GM21526 (cell line): ENCODE data around the gene NRXN2.

Experiments used
- ATAC-seq: cut with Tn5 transposase; IDR thresholded peaks from one replicate; pipeline ENCODE4 v1.9.1; 2021; ENCODE audit warnings: moderate library complexity; ENCODE audit not compliant: unreplicated experiment, low FRiP score

NRXN2 gene

GRCh38 chr11:64745521-64746328 lies 22.7 kb upstream of the NRXN2 start:
- ATAC-seq: no peak

GRCh38 chr11:64745189-64745520 lies 22.2 kb upstream of the NRXN2 start:
- no peak for ATAC-seq

GRCh38 chr11:64744544-64745188 lies 21.7 kb upstream of the NRXN2 start:
- ATAC-seq: no peak

GRCh38 chr11:64743591-64744543 lies 20.9 kb upstream of the NRXN2 start, which contains the start of gene RASGRP2:
Gene RASGRP2, minus strand, starts transcription at chr11:64744142. Its CDS starts 1,276 bp downstream, at chr11:64742866.
- no peak for ATAC-seq

GRCh38 chr11:64742889-64743590 lies 20.0 kb upstream of the NRXN2 start:
- no peak for ATAC-seq

- ATAC-seq: no peak
Observed at GRCh38 chr11:64742087-64742888, 19.3 kb upstream of the NRXN2 start.

DNA sequence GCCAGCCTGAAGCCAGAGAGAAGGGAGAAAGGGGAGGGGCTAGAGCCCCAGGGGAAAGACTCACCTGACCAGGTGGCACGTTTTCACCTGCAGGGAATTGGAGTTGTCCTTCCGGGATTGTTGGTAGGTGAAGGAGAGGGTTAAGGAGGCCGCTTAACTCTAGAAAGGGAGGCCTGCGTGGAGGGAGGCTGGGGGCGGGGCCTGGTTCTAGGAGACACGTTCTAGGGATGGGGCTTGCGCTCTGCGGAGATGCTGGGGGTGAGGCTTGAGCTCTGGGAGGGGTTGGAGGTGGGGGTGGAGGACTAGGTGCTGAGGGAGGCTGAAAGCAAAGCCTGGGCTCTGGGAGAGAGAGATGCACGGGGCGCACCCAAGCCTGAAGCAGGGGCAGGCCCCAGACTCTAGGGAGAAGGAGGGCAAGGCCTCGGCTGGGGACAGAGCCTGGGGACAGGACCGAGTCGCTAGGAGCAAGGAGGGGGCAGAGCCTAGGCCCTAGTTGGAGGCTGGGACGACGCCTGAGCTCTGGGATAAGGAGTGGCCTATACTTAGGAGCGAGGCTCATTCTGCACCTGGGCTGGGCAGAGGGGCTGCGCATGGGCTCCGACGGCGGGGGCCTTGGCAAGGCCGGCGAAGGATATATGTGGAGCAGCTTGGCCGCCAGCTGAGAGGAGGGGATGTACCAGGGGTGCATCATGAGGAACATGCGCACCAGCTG lies 18.5 kb upstream of the NRXN2 start:
- ATAC-seq: no peak

- no peak for ATAC-seq
Observed at GRCh38 chr11:64739871-64740270, 16.9 kb upstream of the NRXN2 start.

DNA sequence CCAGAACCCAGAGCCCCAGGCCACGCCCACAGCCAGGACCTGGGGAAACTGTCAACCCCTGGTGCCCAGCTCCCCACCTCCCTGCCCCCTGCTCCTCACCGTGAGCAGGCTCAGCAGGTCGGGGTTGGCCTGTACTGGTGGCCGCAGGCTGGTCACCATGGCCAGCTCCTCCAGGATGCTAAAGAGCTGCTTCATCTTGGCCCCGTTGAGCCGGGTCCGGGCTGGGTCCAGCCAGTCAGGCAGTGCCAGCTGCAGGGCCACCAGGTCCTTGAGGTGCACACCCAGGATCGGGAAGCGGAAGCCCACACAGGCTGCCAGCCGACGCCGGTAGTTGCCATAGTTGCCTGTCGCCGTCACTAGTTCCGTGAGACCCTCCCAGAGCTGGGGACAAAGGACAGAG lies 13.7 kb upstream of the NRXN2 start:
- ATAC-seq: no peak

GRCh38 chr11:64735725-64736259 lies 12.8 kb upstream of the NRXN2 start:
- no peak for ATAC-seq

DNA sequence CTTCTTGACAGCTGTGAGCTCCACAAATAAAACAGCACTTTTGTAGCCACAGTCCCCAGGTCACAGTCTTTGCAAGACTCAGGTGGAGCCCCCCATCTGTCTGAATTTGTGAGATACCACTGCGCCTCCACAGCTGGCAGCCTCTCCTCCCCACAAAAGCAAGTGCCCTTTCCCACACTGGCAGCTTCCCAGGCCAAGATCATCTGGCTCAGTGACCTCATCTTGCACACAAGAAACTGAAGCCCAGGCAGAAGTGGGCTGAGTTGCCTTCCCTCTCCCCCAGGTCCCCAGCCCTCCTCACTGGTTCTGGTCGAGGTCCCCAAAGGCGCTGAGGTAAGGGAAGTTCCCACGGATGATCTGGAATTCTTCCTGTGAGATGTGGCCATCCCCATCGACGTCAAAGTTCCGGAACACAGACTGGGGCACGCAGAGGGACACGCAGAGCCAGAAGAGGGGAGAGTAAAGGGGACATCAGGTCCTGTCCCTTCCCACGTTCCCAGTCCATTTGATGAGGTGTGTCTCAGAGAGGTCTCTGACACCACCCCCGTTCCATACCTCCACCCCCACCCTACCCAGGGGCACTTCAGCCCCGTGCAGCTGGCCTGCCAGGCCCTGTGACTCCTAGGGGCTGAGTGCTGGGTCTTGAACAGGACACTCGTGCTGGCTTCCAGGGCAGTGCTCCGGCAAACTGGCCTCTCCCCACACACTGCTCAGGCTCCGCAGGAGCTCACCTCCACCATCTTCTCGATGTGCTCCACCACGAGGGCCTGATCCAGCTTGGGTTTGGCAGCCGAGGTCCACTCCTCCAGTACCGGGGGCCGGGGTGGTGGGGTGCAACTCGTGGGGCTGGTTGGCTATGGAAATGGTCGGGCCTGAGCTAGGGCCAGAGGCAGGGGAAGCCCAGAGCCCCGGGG lies 12.1 kb upstream of the NRXN2 start:
- no peak for ATAC-seq

- no peak for ATAC-seq
Observed at GRCh38 chr11:64731601-64732000, 8.6 kb upstream of the NRXN2 start.

- no peak for ATAC-seq
Observed at GRCh38 chr11:64729851-64730382, 6.9 kb upstream of the NRXN2 start.

DNA sequence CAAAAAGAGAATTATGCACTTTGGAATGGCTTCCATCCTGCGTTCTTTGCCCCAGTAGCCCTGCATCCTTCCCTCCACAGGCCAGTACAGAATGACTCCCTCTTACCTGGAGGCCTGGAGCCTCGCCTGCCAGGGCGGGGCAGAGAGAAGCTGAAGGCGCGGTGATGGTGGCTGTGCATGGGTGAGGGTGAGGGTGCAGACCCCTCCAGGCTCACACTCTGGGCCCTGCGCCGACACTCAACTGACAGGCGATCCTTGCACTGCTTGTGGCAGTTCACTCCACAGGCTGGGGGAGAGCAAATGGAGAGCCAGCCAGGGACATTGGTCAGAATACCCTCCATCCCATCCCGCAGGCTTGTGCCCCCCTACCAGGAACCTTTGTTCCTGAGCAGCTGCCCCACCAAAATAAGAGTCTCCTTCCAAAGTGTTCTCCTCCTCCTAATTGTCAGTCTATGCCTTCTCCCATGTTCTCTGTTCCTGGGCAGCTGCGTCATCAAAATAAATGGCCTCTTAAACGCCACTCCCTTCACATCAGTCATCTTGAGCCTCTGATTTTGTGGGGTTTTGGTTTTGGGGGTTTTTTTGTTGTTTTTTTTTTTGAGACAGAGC lies 5.9 kb upstream of the NRXN2 start:
- no peak for ATAC-seq

DNA sequence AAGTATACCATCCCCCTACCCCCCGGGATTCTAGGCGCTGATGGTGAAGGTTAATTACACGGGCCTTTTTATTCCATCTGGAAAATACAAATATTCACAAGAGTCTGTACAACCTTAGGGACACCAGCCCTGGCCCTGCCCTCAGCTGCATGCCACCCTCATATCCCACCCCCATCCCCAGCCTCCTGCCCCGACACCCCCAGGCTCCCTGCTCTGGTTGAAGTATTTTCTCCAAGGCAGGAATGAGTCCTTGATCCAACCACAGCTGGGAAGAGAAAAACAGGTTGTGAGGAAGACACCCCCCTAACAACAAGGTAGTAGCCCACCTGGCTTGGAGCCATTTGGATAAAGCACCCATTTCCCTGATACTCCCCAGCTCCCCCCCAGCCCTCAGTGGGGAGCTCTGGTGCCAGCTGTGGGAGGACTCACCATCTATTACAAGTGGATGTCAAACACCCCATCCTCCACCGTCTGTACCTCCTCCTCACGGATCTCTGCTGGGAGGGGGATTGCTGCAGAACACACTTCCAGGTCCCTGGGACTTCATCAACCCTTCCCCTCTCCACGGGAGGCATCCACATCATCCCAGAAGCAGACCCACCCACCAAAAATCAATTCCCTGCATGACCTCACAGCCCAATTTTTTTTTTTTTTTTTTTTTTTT lies 4.0 kb upstream of the NRXN2 start:
- ATAC-seq: no peak

- no peak for ATAC-seq
Observed at GRCh38 chr11:64726211-64726641, 3.2 kb upstream of the NRXN2 start.
